Inferior parietal cortex (tissue), 1 donor: Measurements from ENCODE around the gene LAMB4.

Source experiments
- DNase-seq: peaks from one replicate; pipeline ENCODE4 v3.0.0-alpha.2; 2016; ENCODE audit errors: extremely low spot score

Gene LAMB4

DNA sequence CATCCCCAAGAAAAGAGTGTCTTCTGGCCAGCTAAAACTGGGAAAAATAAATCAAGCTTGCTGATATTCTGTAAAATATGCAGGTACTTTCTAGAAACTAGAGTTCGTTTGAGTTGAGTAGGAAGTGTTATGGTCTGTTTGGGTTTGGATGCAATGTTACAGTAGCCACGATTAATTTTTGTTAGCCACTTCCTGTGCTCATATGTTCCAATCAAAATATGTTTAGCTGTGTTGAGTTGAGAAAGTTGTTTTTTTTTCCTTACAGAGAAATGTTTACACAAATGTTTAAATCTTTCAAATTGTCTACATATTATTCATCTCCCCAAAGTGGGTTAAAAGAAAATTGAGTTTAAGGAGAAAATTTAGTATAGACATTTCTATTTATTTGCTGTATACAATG, 115.9 kb downstream of the LAMB4 start:
- DNase-seq, result no peak

DNA sequence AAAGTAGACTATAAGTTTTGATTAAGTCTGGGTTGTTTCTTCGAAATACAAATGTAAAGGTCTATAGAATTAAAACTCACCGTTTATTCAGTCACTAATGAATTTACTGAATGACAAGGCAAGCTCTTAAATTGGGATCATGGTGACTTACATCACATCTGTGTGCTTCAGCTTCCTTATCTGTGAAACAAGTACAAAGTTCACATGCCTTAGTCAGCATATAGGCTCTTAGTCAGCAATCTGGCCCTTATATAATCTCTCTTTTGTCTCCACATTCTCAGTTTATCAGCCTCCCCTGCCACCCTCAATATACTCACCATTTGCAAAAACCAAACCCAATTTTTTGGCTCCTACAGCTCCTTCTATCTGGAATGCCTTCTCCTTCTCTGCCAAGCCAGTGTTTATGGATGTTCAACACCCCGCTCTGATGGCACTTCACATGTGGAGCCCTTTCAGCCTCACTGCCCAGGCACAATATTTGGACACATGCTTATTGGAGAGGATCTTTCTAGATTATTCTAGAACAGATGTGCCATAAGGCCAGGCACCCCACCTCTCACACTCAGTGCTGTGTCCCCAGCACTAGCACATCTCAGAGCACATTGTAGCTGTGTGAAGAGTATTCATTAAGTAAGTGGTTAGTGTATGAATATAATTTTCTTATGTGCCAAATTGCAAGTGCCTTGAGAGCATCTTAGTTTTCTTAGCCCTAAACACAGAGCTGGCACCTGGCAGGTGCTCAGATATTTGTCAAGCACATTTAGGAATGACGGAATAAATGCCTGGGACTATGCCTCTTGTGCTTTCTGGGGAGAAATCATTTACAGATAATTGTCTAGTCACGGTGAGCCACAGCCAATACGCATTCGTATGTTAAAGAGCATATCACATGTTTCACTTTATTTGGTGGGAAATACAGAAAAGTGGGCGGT, 117.4 kb downstream of the LAMB4 start:
- DNase-seq, result no peak

DNA sequence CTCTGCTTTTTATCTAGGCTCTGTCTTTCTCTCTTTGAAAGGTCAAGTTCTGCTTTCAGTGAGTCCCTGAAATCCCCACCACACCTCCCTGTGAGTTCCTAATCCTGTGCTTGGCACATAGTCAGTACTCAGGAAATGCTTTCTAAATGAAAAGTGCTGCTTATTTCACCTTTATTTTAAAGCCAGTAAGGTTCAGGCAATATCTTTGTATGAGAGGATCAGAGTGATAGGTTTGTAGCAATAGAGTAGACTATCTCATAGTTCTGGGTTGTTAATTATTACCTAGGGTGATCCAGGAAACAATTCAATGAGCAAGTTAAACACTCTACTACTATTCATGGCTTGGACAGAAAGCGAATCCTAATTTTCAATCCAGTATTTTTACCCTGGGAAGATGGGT, 119.8 kb downstream of the LAMB4 start:
- no peak for DNase-seq

DNA sequence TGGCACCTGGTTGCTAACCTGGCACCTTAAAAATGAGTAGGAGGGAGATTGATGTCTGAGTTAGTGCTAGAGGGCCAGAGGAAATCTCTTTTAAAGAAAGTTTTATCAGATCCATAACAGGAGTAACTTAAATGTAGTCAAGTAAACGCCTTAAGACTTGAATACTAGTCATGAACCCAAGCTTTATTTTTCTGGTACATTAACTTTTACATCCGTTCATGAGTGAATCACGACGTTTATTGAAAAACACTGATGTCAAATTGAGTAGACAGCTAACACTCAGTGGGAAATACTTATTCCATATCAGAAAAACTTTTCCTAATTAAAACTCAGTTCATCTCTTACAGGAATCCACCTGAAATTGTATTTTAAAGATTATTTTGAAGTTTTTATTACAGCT, 120.3 kb downstream of the LAMB4 start:
- DNase-seq, result no peak

DNA sequence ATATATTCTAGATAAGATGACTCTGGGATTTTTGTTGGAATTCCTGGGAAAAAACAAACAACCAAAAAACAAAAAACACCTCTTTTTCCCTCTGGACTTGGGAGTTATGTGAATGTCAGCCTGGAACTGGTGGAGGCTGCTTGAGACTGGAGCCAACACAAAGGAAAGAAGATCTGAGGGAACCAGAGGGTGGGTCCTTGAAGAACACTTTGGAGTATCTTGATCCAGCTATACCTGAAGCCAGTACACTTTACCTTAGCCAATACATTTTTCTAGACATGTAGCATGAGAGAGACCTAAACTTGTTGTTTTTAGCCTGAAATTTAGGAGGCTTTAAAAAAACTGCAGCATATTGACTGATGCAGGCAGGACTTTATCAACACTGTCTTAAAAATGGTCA, 121.3 kb downstream of the LAMB4 start:
- DNase-seq, result no peak

- no peak for DNase-seq
Measured at GRCh38 chr7:108008240-108008639, 121.9 kb downstream of the LAMB4 start.

DNA sequence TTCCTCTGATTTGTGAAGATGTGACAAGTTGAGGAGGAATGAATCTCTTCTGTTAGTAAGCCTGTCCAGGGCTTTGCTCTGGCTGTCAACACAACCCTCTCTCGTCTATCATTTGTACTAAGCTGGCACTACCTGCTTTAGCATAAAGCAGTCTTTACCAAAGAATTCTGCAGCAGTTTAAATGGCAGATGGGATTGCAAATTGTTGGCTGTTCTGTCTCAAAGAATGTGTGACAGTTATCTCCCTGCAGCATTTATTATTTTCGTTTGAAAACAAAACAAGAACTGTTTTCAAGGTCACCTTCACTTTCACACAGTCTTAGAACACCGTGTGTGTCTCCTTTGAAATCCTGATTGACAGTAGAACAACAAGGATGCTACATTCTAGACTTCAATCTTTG, 122.4 kb downstream of the LAMB4 start:
- DNase-seq, result no peak

- DNase-seq, result no peak
Measured at GRCh38 chr7:108007261-108007660, 122.9 kb downstream of the LAMB4 start.

DNA sequence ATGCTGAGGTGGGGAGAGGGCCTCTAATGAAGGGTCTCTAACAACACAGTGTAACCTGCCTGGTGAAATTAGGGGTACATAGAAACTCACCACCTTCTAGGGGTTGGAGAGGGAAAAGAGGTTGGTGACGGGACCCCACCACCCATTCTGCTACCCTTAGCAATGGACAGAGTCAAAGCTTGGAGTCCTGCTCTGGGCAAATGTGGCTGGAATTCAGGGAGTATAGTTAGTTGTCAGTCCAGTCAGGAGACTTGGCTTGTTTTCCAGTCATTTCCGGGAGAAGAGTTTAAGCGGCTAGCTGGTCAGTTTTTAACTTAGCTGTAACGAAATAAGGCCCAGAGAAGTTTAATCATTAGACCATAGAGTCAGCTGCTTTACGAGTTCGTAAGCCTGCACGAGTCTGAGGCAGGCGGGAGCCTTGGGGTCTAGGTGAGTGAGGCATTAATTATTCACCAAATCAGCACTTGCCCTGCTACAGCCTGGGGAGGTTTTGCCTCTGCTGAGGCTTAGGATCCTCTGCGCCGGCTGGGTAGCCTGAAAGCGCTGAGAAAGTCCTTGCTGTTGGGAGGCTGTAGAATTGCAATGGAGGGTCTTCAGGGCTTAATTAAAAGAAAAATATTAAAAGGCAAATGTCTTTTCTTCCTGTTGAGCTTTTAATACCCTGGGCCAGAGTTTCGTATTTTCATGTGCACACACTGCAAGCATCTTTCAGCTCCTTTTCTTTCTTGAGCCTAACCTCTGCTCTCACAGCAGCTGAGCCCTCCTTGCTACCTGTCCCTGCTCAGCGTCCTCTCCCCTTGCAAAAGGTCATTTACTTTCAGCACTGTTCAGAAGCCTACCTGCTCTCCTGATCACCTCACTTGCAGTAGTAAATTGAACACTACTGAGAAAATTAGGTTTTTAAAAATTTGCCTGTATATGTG, 125.7 kb downstream of the LAMB4 start:
- DNase-seq, result no peak

DNA sequence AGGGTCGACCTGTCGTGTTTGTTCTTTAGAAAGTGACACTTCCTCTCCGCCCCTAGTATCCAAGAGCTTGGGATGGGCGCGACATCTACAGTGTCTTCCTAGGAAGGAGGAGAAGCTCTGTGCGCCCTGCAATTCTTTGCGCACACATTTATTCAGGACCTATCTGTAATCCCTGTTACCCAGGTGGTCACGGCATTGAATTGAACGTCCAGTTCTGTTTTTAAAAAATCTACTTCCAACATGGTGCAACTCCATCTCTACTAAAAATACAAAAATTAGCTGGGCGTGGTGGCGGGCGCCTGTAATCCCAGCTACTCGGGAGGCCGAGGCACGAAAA, 126.6 kb downstream of the LAMB4 start:
- no peak for DNase-seq

DNA sequence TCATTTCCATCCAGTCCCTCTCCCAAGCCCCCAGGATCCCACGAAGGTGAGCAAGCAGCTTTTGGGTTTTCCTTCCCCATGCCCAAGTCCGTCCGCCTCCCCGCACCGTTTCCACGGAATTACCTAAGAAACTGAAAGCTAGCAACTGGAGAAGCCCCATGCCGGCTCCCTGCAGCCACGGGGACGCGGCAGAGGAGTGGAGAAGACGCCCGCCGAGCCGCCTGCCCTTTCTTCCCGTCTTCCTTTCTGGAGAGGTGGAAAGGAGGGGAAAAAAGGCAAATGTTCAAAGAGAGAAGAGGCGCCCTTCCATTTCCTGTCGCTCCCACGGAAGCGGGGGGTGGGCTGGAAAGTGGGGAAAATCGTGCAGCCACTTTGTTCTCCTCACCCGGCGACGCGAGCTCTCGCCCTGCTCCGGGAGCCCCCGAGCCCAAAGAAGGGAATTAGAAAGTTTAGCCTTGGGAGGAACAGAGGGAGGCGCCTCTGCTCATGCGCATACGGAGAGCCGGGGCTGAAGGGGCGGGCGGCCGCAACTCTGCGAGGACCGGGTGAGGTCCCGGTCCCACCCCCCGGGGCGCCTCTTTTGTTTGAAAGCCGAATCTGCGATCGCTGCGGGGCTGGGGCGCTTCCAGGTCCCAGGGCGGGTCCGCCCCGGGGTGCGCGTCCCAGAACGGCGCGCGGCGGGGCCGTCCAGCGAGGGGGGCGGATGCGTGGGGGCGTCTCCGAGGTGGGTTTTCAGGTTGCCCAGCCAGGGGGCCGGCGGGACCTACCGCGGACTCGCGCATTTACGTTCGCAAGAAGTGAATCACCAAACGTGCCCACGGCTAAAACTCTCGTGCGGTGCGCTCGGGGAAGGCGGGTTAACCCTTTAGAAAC, 127.2 kb downstream of the LAMB4 start, which contains the start of gene LAMB1:
Gene LAMB1, minus strand, starts transcription at position 436 of the 873 bp plus-strand sequence. Its CDS starts 276 bp downstream, at position 160.
- DNase-seq, result no peak

DNA sequence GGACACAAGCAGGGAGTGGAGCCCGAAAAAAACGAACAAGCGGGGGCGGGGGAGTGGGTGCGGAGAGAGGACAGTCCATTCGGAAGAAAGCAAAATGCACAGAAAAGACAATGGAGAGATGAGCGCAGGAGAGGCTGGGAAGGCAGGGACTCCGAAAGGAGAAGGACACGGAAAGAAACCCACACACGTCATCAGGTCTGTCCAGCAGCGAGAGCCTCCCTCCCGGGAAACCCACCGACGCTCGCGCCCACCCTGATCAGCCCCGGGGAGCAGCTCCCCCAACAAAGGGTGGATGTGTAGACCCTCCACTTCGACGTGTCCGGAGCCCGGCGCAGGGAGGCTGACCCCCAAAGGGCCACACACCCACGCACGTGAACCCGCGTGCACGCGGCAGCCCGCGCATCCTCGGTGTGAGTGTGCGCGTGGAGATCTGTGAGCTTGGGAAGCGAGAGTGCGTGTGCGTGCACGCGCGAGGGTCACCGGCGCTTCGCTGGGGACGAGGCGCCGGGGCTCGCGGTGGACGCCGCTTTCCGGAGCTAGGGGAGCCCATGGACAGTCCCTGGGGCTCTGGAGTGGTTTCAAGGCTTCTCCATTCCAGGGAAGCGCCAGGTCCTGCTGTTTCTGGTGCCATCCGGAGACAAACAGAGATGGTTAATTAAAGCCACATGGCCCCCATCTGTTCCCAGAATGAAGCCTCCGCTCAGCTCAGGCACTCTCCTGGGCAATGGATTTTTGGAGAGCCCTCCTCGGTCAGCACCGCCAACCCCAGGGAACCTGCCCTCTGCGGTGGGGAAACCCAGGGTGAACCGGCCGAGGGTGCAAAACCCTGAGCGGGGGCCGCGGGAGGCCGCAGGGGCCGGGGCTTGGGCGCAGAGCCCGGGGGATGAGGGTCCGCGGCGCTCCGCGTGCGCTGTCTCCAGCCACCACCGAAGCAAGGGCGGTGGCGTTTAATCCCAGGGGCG, 128.1 kb downstream of the LAMB4 start:
- no peak for DNase-seq

- no peak for DNase-seq
Measured at GRCh38 chr7:108000875-108001763, 129.0 kb downstream of the LAMB4 start.

GRCh38 chr7:107999779-108000560, 130.2 kb downstream of the LAMB4 start:
- no peak for DNase-seq

GRCh38 chr7:107998660-107999480, 131.3 kb downstream of the LAMB4 start:
- no peak for DNase-seq

DNA sequence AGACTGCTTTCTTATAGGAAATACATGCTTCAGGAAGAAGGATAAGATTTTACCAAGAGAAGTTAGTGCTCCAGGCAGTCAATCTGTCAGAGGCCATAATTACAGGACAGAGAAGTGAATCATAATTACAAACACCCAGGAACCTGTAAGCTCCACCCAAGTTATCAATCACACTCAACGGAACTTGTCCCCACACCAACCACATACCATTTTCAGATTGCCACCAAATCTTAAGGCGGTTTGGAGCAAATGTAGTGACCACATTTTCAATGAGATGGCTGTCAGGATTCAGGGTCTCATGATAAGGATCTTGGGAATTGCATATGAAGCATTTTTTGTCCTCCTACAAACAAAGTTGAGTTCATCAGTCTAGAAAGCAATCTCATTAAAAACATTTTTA, 132.0 kb downstream of the LAMB4 start:
- no peak for DNase-seq

- DNase-seq, result no peak
Measured at GRCh38 chr7:107996072-107996882, 133.9 kb downstream of the LAMB4 start.
